Testis (tissue), 2 donors: Measurements from ENCODE around the gene ORC2.

Experiments
- CTCF ChIP-seq, 3 experiments: fragments of 450-650 bp in 2 of 3; fragments of 200-600 bp in 1 of 3; sonication (generic) in 1 of 3; IDR thresholded peaks; one replicate each; pipeline ENCODE4 v1.5.1; 2016 to 2019; ENCODE audit warnings: antibody characterized with exemption in 3 of 3, mild to moderate bottlenecking in 2 of 3, moderate library complexity in 1 of 3
- POLR2A ChIP-seq: fragments of 450-650 bp; IDR thresholded peaks from one replicate; pipeline ENCODE4 v1.6.1; 2017; ENCODE audit warnings: antibody characterized with exemption, mild to moderate bottlenecking, moderate library complexity

GRCh38 chr2:200987137-200987536 is 23.7 kb upstream of the ORC2 start:
- TF ChIP-seq CTCF (IDR thresholded peaks at IDR 0.05), result no peak
- no peak for TF ChIP-seq POLR2A
